ENCODE data around the gene KRT75.

DNA sequence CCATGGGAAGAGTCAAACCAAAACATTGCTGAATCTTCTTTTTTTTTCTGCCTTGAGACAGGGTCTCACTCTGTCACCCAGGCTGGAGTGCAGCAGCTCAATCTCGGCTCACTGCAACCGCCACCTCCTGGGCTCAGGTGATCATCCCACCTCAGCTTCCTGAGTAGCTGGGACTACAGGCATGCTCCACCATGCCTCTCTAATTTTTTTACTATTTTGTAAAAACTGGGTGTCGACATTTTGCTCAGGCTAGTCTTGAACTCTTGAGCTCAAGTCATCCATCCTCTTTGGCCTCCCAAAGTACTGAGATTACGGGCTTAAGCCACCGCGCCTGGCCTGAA, 1.5 kb upstream of the KRT75 start:
- TF ChIP-seq CTCF (IDR thresholded peaks at IDR 0.05) (no peak), POLR2A (IDR thresholded peaks at IDR 0.05) (no peak)

All from testis (tissue), 2 donors.